ENCODE measurements around the gene CLIC6. TPM values are rescaled to one million over a fixed set of nuclear protein-coding genes. Genes with fewer than 3 reads are reported as not detected.

Gene CLIC6
- total and polyA plus RNA-seq, 4 experiments from 2014 or later, result 0.09 to 0.67 (median 0.30) TPM; not detected in 1

DNA sequence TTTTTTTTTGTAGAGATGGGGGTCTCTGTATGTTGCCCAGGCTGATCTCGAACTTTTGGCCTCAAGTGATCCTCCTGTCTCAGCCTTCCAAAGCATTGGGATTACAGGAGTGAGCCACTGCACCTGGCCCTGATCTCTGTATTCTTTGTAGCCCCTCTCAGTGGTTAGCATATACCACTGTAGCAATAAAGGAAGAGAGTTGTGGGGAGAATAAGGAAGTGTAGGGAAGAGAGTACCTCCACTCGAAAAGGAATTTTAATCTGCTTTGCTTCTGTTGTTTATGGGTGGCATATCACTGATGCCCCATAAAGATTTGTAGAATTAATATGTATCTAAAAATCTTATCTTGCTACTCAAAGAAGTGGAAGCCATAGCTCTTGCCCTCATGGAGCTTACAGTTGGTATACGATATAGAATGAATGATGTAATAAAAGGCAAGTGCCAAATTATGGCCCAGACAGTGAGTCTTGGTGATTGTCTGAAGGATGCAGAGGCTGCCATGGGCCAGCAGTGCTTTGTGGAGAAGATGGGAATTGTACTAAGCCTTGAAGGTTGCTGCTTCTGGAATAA lies 96.0 kb downstream of the CLIC6 start:
- Mint-ChIP-seq H3K4me3 (no peak overlapping the region), H3K36me3 (no peaks in the 10 kb centered on the region), H3K27me3 (no peaks in the 10 kb centered on the region), H3K4me1 (no peaks in the 10 kb centered on the region), H3K27ac (no peak overlapping the region), H3K9me3 (peaks cover 0 to 4% (median 0%) of the 10 kb centered on the region in 8 donors)
- intact Hi-C loops (cut with micrococcal nuclease), result no loop called here
- no peaks in the 10 kb centered on the region for H3K27me3 ChIP-seq (ENCODE audit: insufficient read depth, low read length)
- no peaks in the 10 kb centered on the region for H3K4me1 ChIP-seq (ENCODE audit: insufficient read depth, low read length)
- CTCF ChIA-PET (ENCODE audit: partially characterized antibody), result interaction anchor here (0.5 kb wide), 1 partner anchor 1099 kb away, joined by 3 read pairs; no protein-coding TSS in a partner anchor
- POLR2A ChIA-PET (ENCODE audit: partially characterized antibody), result interaction anchor here (1.0 kb wide), 1 partner anchor 9 kb away, joined by 3 read pairs; no protein-coding TSS in a partner anchor
- H3K36me3 ChIP-seq (ENCODE audit: insufficient read depth, low read length), result no peaks in the 10 kb centered on the region
- no peak overlapping the region for H3K4me3 ChIP-seq (ENCODE audit: low read length in 2 of 2)
- DNase-seq, result no peak
- no peaks in the 10 kb centered on the region for H3K9me3 ChIP-seq (ENCODE audit: control insufficient read depth in 1 of 2, low read length in 2 of 2)
- no peak overlapping the region for H3K27ac ChIP-seq (ENCODE audit: low read depth, low read length)

DNA sequence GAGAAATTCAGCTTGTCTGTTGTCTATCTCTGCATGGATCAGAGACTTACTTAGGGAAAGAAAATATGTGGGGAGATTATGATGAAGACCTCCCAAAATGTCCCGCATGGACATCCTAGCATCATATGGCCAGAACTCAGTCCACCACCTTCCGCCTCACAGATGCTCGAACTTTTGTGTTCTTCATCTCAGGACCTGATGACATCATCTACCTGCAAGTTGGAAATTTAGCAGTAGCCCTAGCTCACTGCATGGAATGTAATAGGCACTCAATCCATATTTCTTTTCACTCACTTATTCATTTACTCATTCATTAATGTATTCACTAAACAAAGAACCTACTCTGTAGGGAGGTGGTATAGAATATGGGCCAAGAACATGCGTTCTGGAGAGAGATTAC lies 96.8 kb downstream of the CLIC6 start:
- Mint-ChIP-seq H3K4me1 (no peaks in the 10 kb centered on the region), H3K27me3 (no peaks in the 10 kb centered on the region), H3K4me3 (no peak overlapping the region), H3K27ac (no peak overlapping the region), H3K36me3 (no peaks in the 10 kb centered on the region), H3K9me3 (peaks cover 0 to 4% (median 0%) of the 10 kb centered on the region in 8 donors)
- CTCF ChIA-PET (ENCODE audit: partially characterized antibody), result no interaction called here
- H3K27ac ChIP-seq (ENCODE audit: low read depth, low read length), result no peak overlapping the region
- no peaks in the 10 kb centered on the region for H3K9me3 ChIP-seq (ENCODE audit: control insufficient read depth in 1 of 2, low read length in 2 of 2)
- no peak overlapping the region for H3K4me3 ChIP-seq (ENCODE audit: low read length in 2 of 2)
- no peaks in the 10 kb centered on the region for H3K27me3 ChIP-seq (ENCODE audit: insufficient read depth, low read length)
- no peak for DNase-seq
- H3K4me1 ChIP-seq (ENCODE audit: insufficient read depth, low read length), result no peaks in the 10 kb centered on the region
- no peaks in the 10 kb centered on the region for H3K36me3 ChIP-seq (ENCODE audit: insufficient read depth, low read length)
- POLR2A ChIA-PET (ENCODE audit: partially characterized antibody), result interaction anchor here (1.0 kb wide), 1 partner anchor 10 kb away, joined by 3 read pairs; no protein-coding TSS in a partner anchor
- intact Hi-C loops (cut with micrococcal nuclease), result no loop called here

DNA sequence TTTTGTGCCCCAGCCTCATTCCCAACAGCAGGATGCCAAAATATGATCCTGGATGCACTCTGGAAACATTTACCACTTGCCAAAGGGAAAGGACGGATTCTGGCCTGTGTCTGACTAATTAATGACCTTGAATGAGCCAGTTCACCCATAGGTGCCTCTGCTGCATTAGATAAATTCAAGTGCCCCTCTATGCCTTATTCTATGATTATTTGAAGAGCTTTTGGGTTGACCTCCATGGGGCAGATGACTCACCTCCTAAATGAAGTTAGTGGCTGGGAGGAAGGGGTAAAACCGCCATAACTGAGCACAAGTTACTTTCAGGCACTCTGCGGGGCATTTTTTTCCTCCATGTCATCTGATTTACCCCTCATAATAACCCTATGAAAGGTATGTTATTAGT lies 98.1 kb downstream of the CLIC6 start:
- CTCF ChIA-PET (ENCODE audit: partially characterized antibody), result no interaction called here
- Histone ChIP-seq H3K9me3 (ENCODE audit: control insufficient read depth in 1 of 2, low read length in 2 of 2) (no peaks in the 10 kb centered on the region), H3K27me3 (ENCODE audit: insufficient read depth, low read length) (no peaks in the 10 kb centered on the region), H3K27ac (ENCODE audit: low read depth, low read length) (no peak overlapping the region), H3K36me3 (ENCODE audit: insufficient read depth, low read length) (no peaks in the 10 kb centered on the region), H3K4me1 (ENCODE audit: insufficient read depth, low read length) (no peaks in the 10 kb centered on the region), H3K4me3 (ENCODE audit: low read length in 2 of 2) (no peak overlapping the region)
- DNase-seq, result no peak
- no peaks in the 10 kb centered on the region for H3K36me3 Mint-ChIP-seq
- intact Hi-C loops (cut with micrococcal nuclease), result no loop called here
- no peaks in the 10 kb centered on the region for H3K4me1 Mint-ChIP-seq
- peaks cover 0 to 4% (median 0%) of the 10 kb centered on the region in 8 donors for H3K9me3 Mint-ChIP-seq
- no peak overlapping the region for H3K27ac Mint-ChIP-seq
- POLR2A ChIA-PET (ENCODE audit: partially characterized antibody), result no interaction called here
- no peaks in the 10 kb centered on the region for H3K27me3 Mint-ChIP-seq
- H3K4me3 Mint-ChIP-seq, result no peak overlapping the region

Other genes starting within 250 kb of the CLIC6 start
- not detected for gene SMIM34, start 245.0 kb upstream of the CLIC6 start, total RNA-seq
- gene SMIM34, start 245.0 kb upstream of the CLIC6 start, polyA plus RNA-seq, result not detected
- under 1 TPM; 0.17 to 0.22 TPM for gene KCNE1, start 156.8 kb upstream of the CLIC6 start, total RNA-seq
- under 1 TPM in 1 of 2 donors, not detected in 1; 0.14 TPM for gene KCNE1, start 156.8 kb upstream of the CLIC6 start, polyA plus RNA-seq
- gene RCAN1, start 53.9 kb upstream of the CLIC6 start, total RNA-seq, result 1 to 10 TPM; 4.7 to 6.3 TPM
- 10 to 100 TPM; 12.1 to 15.0 TPM for gene RCAN1, start 53.9 kb upstream of the CLIC6 start, polyA plus RNA-seq